Parathyroid adenoma (tissue), 2 donors: ENCODE measurements around the gene RBMS3.

Source experiments
- H2AFZ ChIP-seq: fragments of 300-600 bp; sonication (generic); one replicate; pipeline ENCODE4 v1.7.0; 2017; ENCODE audit warnings: antibody characterized with exemption, mild to moderate bottlenecking
- H3K27ac ChIP-seq: fragments of 300-600 bp; sonication (generic); one replicate; pipeline ENCODE4 v1.7.0; 2017
- H3K27me3 ChIP-seq: fragments of 300-600 bp; sonication (generic); one replicate; pipeline ENCODE4 v1.7.0; 2017; ENCODE audit warnings: low read length; ENCODE audit not compliant: control insufficient read depth, insufficient read depth
- H3K36me3 ChIP-seq: fragments of 300-600 bp; sonication (generic); one replicate; pipeline ENCODE4 v1.7.0; 2017; ENCODE audit warnings: low read length; ENCODE audit not compliant: control insufficient read depth, insufficient read depth
- H3K4me1 ChIP-seq: fragments of 300-600 bp; sonication (generic); one replicate; pipeline ENCODE4 v1.7.0; 2017; ENCODE audit warnings: control low read depth
- H3K4me2 ChIP-seq: fragments of 300-600 bp; sonication (generic); one replicate; pipeline ENCODE4 v1.7.0; 2017; ENCODE audit warnings: low read length
- H3K4me3 ChIP-seq: fragments of 300-600 bp; sonication (generic); one replicate; pipeline ENCODE4 v1.7.0; 2017; ENCODE audit warnings: low read depth, low read length
- H3K79me2 ChIP-seq: fragments of 300-600 bp; sonication (generic); one replicate; pipeline ENCODE4 v1.7.0; 2017; ENCODE audit warnings: control low read depth
- H3K9ac ChIP-seq: fragments of 300-600 bp; sonication (generic); one replicate; pipeline ENCODE4 v1.7.0; 2017; ENCODE audit warnings: mild to moderate bottlenecking
- H3K9me3 ChIP-seq: fragments of 300-600 bp; sonication (generic); one replicate; pipeline ENCODE4 v1.7.0; 2017; ENCODE audit warnings: low read length; ENCODE audit not compliant: control insufficient read depth
- TF ChIP-seq, protein P1 (sequence below): fragments of 300-600 bp; sonication (generic); IDR thresholded peaks from one replicate; pipeline ENCODE4 v1.7.0; 2017; ENCODE audit warnings: antibody characterized with exemption, mild to moderate bottlenecking
- donor health status: primary hyperparathyroidism.

The RBMS3 gene

DNA sequence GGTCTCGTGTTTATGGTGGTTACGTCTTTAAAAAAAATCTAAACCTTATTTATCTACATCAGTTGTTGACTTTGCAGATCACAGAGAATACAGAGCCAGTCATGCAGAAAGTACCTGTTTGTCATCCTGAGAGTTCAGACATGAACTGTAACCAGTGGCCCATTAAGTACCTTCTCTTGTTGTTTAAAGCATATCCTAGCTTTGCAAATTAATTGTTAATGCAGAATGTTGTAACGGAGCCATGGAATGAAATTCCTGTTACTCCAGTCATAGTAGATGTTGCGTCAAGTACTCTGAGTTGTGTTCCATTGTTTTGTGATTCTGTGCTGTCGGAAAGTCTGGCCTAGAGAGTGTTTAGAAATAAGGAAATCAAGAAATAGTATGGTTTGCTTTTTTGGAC, 205.2 kb downstream of the RBMS3 start:
- no peaks in the 10 kb centered on the region for H3K79me2 ChIP-seq
- H3K4me2 ChIP-seq, result peak overlapping the region; percentile 5
- H3K27me3 ChIP-seq, result no peaks in the 10 kb centered on the region
- H3K27ac ChIP-seq, result no peak overlapping the region
- no peak overlapping the region for H2AFZ ChIP-seq
- no peaks in the 10 kb centered on the region for H3K36me3 ChIP-seq
- no peaks in the 10 kb centered on the region for H3K4me1 ChIP-seq
- H3K4me3 ChIP-seq, result no peak overlapping the region
- TF ChIP-seq, protein P1, sequence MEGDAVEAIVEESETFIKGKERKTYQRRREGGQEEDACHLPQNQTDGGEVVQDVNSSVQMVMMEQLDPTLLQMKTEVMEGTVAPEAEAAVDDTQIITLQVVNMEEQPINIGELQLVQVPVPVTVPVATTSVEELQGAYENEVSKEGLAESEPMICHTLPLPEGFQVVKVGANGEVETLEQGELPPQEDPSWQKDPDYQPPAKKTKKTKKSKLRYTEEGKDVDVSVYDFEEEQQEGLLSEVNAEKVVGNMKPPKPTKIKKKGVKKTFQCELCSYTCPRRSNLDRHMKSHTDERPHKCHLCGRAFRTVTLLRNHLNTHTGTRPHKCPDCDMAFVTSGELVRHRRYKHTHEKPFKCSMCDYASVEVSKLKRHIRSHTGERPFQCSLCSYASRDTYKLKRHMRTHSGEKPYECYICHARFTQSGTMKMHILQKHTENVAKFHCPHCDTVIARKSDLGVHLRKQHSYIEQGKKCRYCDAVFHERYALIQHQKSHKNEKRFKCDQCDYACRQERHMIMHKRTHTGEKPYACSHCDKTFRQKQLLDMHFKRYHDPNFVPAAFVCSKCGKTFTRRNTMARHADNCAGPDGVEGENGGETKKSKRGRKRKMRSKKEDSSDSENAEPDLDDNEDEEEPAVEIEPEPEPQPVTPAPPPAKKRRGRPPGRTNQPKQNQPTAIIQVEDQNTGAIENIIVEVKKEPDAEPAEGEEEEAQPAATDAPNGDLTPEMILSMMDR, result no peak
- no peak overlapping the region for H3K9ac ChIP-seq
- H3K9me3 ChIP-seq, result no peaks in the 10 kb centered on the region

- no peaks in the 10 kb centered on the region for H3K27me3 ChIP-seq
- no peaks in the 10 kb centered on the region for H3K9me3 ChIP-seq
- no peaks in the 10 kb centered on the region for H3K79me2 ChIP-seq
- H3K9ac ChIP-seq, result no peak overlapping the region
- H3K36me3 ChIP-seq, result no peaks in the 10 kb centered on the region
- no peak overlapping the region for H3K4me2 ChIP-seq
- H3K4me1 ChIP-seq, result no peaks in the 10 kb centered on the region
- TF ChIP-seq, protein P1, result no peak
- H3K4me3 ChIP-seq, result no peak overlapping the region
- no peak overlapping the region for H2AFZ ChIP-seq
- no peak overlapping the region for H3K27ac ChIP-seq
Measured at GRCh38 chr3:29486917-29487316, 206.0 kb downstream of the RBMS3 start.

DNA sequence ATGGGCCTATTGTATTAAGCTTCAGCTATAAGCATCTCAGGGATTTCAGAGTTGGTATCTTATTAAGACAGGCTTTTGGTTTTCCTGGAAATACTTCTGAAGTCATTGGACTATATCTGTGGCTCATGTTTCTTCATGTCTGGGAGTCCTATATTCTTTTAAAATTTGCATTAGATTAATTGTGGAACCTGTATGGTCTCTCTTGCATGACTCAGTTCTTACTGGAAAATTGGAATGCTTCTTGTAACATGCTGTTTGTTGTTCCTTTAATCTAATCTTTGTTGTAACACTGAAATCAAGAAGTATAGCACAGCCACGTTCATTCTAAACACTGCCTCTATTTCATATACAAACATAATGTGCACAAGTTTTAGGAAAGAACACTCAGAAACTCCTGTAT, 208.1 kb downstream of the RBMS3 start:
- H3K36me3 ChIP-seq, result no peaks in the 10 kb centered on the region
- no peaks in the 10 kb centered on the region for H3K79me2 ChIP-seq
- TF ChIP-seq, protein P1, result no peak
- no peak overlapping the region for H3K4me3 ChIP-seq
- no peaks in the 10 kb centered on the region for H3K27me3 ChIP-seq
- H2AFZ ChIP-seq, result no peak overlapping the region
- no peak overlapping the region for H3K4me2 ChIP-seq
- H3K27ac ChIP-seq, result no peak overlapping the region
- H3K4me1 ChIP-seq, result no peaks in the 10 kb centered on the region
- H3K9me3 ChIP-seq, result no peaks in the 10 kb centered on the region
- H3K9ac ChIP-seq, result no peak overlapping the region

DNA sequence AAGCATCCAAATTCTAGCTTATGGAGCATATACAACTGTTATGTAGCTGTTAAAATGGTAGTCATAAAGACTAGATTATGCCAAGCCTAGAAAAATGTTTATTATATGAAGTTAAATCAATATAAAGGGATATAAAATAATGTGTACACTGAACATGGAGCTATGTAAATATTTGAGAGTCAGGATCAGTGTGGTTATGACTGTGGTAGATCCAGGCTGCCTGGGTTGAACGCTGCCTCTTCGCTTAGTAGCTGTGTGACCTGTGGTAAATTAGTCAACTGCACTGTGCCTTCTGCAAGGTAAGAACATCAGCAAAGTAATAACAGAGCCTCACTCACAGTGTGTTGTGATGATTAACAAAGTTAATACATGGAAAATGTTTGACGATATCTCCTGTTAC, 212.2 kb downstream of the RBMS3 start:
- TF ChIP-seq, protein P1, result no peak
- no peak overlapping the region for H3K4me2 ChIP-seq
- H3K27ac ChIP-seq, result no peak overlapping the region

DNA sequence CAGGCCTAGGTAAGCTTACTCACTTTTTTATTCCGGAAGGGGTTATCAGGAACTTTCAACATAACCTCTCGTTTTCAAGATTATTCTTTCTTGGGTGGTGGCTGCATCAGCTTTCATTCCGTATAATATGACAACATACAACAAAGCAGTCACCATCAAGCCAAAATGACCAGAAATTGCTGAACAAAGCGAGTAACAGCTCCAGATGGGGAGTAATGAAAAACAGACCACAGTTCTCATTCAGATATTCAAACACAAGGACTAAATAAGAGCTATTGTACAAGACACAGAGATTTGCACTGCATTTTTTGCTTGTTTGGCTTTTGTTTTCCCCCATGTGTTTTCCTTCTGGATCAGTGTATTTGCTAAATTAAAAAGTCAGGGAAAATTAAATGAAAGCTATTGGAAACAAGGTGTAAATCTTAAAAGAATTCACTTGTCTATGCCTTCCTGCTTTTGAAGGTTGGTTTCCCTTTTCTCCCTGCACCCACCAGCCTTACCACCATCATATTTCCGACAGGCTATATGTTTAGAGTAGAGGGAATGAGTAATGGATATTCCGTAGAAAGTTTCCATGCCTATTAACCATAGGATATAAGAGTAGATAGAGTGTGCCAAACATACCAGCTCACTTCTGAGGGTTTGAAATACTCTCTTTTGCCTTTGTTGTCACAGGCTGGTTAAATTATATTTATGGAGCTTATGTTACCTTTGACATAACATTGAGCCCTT, 213.6 kb downstream of the RBMS3 start:
- H3K27ac ChIP-seq, result no peak overlapping the region
- no peak overlapping the region for H3K4me2 ChIP-seq
- no peak overlapping the region for H2AFZ ChIP-seq
- no peak overlapping the region for H3K4me3 ChIP-seq
- H3K36me3 ChIP-seq, result no peaks in the 10 kb centered on the region
- H3K9ac ChIP-seq, result no peak overlapping the region
- no peaks in the 10 kb centered on the region for H3K9me3 ChIP-seq
- TF ChIP-seq, protein P1, result no peak
- H3K4me1 ChIP-seq, result no peaks in the 10 kb centered on the region
- H3K27me3 ChIP-seq, result no peaks in the 10 kb centered on the region
- no peaks in the 10 kb centered on the region for H3K79me2 ChIP-seq

More for the DNA sequence above, 212.2 kb downstream of the RBMS3 start:
- Histone ChIP-seq H3K9me3 (no peaks in the 10 kb centered on the region), H3K4me3 (no peak overlapping the region), H3K9ac (no peak overlapping the region), H3K36me3 (no peaks in the 10 kb centered on the region), H2AFZ (no peak overlapping the region), H3K27me3 (no peaks in the 10 kb centered on the region), H3K79me2 (no peaks in the 10 kb centered on the region), H3K4me1 (no peaks in the 10 kb centered on the region)
